Measurements from ENCODE around the gene SIRPB2. TPM values are rescaled to one million over a fixed set of nuclear protein-coding genes. Genes with fewer than 3 reads are reported as not detected.

The SIRPB2 gene
- not detected in 2 replicates for total RNA-seq

DNA sequence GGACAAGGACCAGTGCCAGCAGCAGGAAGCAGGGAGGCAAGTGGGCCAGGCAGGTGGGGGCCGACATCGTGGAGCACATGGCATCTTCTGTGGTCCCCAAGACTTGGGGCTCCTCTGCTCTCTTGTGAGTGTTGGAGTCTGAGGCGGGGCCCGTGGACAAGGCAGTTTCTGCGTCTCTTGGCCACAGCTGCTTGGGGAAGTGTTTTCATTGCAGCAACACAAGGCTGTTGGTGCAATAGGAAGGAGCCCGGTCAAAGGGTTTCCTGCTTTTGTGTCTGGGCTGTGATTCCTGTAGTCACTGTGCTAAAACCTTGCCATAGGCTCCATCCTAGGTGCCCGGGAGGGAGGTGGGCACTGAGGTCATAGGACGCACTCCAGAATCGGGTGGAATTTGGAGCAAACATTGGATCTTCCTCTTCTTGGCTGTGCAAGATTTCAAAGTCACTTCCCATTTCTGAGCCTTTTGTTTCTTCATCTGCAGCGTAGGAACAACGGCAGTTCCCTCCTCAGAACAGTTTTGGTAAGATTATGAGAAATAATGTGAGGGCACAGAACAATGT is at the start of gene SIRPB2:
Gene SIRPB2, minus strand, starts transcription at position 140 of the 560 bp plus-strand sequence. Its CDS starts 61 bp downstream, at position 79.

DNA sequence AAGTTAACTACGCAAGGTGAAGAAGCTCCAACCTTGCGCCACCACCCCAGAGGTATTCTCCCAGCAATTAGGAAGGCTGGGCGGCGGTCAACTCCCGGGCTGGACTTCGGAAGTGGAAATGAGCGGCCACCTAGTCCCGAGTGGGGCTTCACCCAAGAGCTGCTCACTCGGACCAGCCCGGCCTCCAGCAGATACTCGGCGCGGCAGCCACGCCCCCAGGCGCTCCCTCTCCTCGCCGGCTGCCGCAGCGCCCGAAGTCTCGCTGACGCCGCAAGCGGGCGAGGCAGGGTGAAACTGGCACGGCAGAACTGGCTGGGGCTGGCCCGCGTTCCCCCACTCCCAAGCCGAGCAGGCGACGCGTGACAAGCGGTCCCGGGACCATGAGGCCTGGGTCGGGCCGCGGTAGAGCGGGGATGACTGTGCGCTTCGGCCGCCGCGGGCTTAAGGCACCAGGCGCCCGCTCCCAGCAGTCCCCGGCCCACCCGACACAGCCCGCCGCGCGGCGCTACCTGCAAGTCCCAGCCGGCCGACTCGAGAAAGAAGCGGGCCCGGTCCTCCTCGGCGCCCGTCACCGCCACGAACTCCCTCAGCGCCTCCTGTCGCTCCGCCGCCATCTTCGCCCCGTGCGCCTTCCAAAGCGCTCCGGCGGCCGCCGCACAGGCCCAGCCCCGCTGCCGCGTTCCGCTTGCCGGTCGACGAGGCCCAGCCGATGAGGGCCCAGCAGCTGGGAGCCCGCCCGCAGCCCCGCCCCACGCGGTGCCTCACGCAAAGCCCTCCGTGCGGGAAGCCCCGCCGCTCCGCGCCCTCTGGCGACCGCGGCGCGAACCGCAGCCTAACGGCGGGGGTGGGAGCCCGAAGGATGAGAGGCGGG is 24.8 kb downstream of the SIRPB2 start, which contains the start of gene NSFL1C:
Gene NSFL1C, minus strand, starts transcription at position 639 of the 871 bp plus-strand sequence. Its CDS starts 25 bp downstream, at position 614.

Small RNAs within 50 kb of the gene (small RNA-seq; reads per million reads assigned to genes)
- not detected for gene RNU6-917P

Other genes starting within 250 kb of the SIRPB2 start
- 10.7 and 13.3 TPM in 2 replicates for gene SNPH, start 225.1 kb downstream of the SIRPB2 start, total RNA-seq
- gene SDCBP2, start 162.3 kb downstream of the SIRPB2 start, total RNA-seq = 2.1 TPM in 2 replicates
- gene FKBP1A, start 98.4 kb downstream of the SIRPB2 start, total RNA-seq = 125 and 157 TPM in 2 replicates
- 30.2 and 32.9 TPM in 2 replicates for gene NSFL1C, start 24.6 kb downstream of the SIRPB2 start, total RNA-seq
- gene SIRPD, start 66.3 kb upstream of the SIRPB2 start, total RNA-seq = not detected in 2 replicates
- 0.32 TPM in 1 of 2 replicates, not detected in the other for gene SIRPB1, start 128.6 kb upstream of the SIRPB2 start, total RNA-seq
- gene SIRPG, start 166.4 kb upstream of the SIRPB2 start, total RNA-seq = not detected in 2 replicates